Stomach (tissue), 9 donors: Measurements from ENCODE around the gene LRIT2. TPM values are rescaled to one million over a fixed set of nuclear protein-coding genes. Genes with fewer than 3 reads are reported as not detected.

Source experiments
- DNase-seq, 2 donors: peaks; one replicate each; pipeline versions ENCODE4 v3.0.0 to v3.0.0-alpha.2; 2013 to 2019
- H3K27ac ChIP-seq, 5 donors: fragments of 200-600 bp in 4 of 5; sonication (generic) in 4 of 5; one replicate each; pipeline ENCODE4 v1.5.1; 2013 to 2019; ENCODE audit warnings: mild to moderate bottlenecking in 1 of 5, moderate library complexity in 1 of 5
- H3K27me3 ChIP-seq, 3 donors: fragments of 200-600 bp; sonication (generic); one replicate each; pipeline ENCODE4 v1.5.1; 2017 to 2019; ENCODE audit warnings: mixed run types in 1 of 3
- H3K36me3 ChIP-seq, 4 donors: fragments of 200-600 bp; sonication (generic); 1 replicate in 3 of 4; 2 replicates in 1 of 4; pipeline ENCODE4 v1.5.1; 2016 to 2019
- H3K4me1 ChIP-seq, 4 donors: fragments of 200-600 bp; sonication (generic); one replicate each; pipeline ENCODE4 v1.5.1; 2016 to 2019
- H3K4me3 ChIP-seq, 4 donors: fragments of 200-600 bp; sonication (generic) in 3 of 4; one replicate each; pipeline ENCODE4 v1.5.1; 2016 to 2019; ENCODE audit warnings: mild to moderate bottlenecking in 1 of 4
- H3K9me3 ChIP-seq, 4 donors: fragments of 200-600 bp; sonication (generic); one replicate each; pipeline ENCODE4 v1.5.1; 2016 to 2019
- CTCF ChIP-seq, 7 experiments: fragments of 450-650 bp in 4 of 7; fragments of 200-600 bp in 3 of 7; sonication (generic) in 3 of 7; IDR thresholded peaks; one replicate each; pipeline ENCODE4 v1.5.1; 2016 to 2019; ENCODE audit warnings: antibody characterized with exemption in 7 of 7, control low read depth in 2 of 7, mild to moderate bottlenecking in 1 of 7
- EP300 ChIP-seq: sonication (generic); formaldehyde crosslinking; IDR thresholded peaks from one replicate; pipeline ENCODE4 v1.6.1; 2017; ENCODE audit warnings: antibody characterized with exemption
- POLR2A ChIP-seq, 4 donors: fragments of 450-650 bp; IDR thresholded peaks; one replicate each; pipeline ENCODE4 v1.6.1; 2016; ENCODE audit warnings: antibody characterized with exemption in 4 of 4, control low read depth in 2 of 4, mild to moderate bottlenecking in 1 of 4, moderate library complexity in 1 of 4
- POLR2AphosphoS5 ChIP-seq, 3 donors: sonication (generic); formaldehyde crosslinking; IDR thresholded peaks; one replicate each; pipeline ENCODE4 v1.6.1; 2016; ENCODE audit warnings: antibody characterized with exemption in 3 of 3
- WGBS, 5 donors: extraction: QIAGEN DNeasy Blood & Tissue Kit in 3 of 5; methylation state at CpG; one replicate each; pipeline versions ENCODE4 v1.1.5 to v1.1.7; 2013 to 2018; 5-methylcytosine and 5-hydroxymethylcytosine counted together
- intact Hi-C: fragments of 100-400 bp; cut with DNase I; formaldehyde crosslinking; loops from one replicate; pipeline ENCODE4 v1.15.1; 2023; ENCODE audit warnings: low total_unique reads
- polyA plus RNA-seq, 3 donors: library from polyadenylated mRNA; stranded (reverse); fragments of 200-250 nt; gene quantifications; one replicate each; pipeline ENCODE4 v1.2.3, GENCODE V29; 2013
- total RNA-seq, 5 donors: library from RNA; depleted of rRNA; stranded (reverse); fragments of >200 nt; gene quantifications; one replicate each; pipeline versions ENCODE4 v1.1.0 to v1.2.3, GENCODE V29; 2014 to 2016
- donor health status: healthy with polysubstance abuse.
- donor health status: Bipolar disorder and iron deficiency.
- donor health status: healthy.

Gene LRIT2
- total and polyA plus RNA-seq, 8 donors: not detected

GRCh38 chr10:84262190-84262956 is 37.0 kb upstream of the LRIT2 start:
- H3K4me3 ChIP-seq: no peak overlapping the region
- H3K36me3 ChIP-seq: no peaks in the 10 kb centered on the region
- no peak for TF ChIP-seq CTCF (IDR thresholded peaks at IDR 0.05)
- no peak for TF ChIP-seq POLR2AphosphoS5 (IDR thresholded peaks at IDR 0.05)
- no peak for TF ChIP-seq POLR2A (IDR thresholded peaks at IDR 0.05)
- TF ChIP-seq EP300: no peak
- intact Hi-C loops: loop anchor here (5.0 to 10.0 kb wide), 2 partner anchors 92 to 275 kb away; no protein-coding TSS in a partner anchor
- peaks cover 0 to 6% (median 5%) of the 10 kb centered on the region in 4 donors for H3K4me1 ChIP-seq
- WGBS, 5 donors: 68 to 75% (median 73%) methylated on average over 13 of the region's 13 CpGs
- no peaks in the 10 kb centered on the region for H3K9me3 ChIP-seq
- no peak overlapping the region for H3K27ac ChIP-seq
- H3K27me3 ChIP-seq: peaks cover 0 to 47% (median 4%) of the 10 kb centered on the region in 3 donors
- DNase-seq: no peak

GRCh38 chr10:84261236-84261915 is 36.0 kb upstream of the LRIT2 start:
- Histone ChIP-seq H3K27ac (no peak overlapping the region), H3K27me3 (peaks cover 0 to 55% (median 9%) of the 10 kb centered on the region in 3 donors), H3K36me3 (no peaks in the 10 kb centered on the region), H3K9me3 (no peaks in the 10 kb centered on the region), H3K4me3 (no peak overlapping the region), H3K4me1 (peaks cover 0 to 11% (median 7%) of the 10 kb centered on the region in 4 donors)
- 76 to 85% (median 78%) methylated on average over 7 of the region's 7 CpGs for WGBS, 5 donors
- DNase-seq: no peak
- no peak for TF ChIP-seq POLR2AphosphoS5 (IDR thresholded peaks at IDR 0.05)
- TF ChIP-seq EP300: no peak
- TF ChIP-seq CTCF (IDR thresholded peaks at IDR 0.05): no peak
- TF ChIP-seq POLR2A (IDR thresholded peaks at IDR 0.05): no peak
- intact Hi-C loops: loop anchor here (5.0 to 10.0 kb wide), 2 partner anchors 93 to 276 kb away; no protein-coding TSS in a partner anchor

GRCh38 chr10:84258034-84258695 is 32.8 kb upstream of the LRIT2 start:
- Histone ChIP-seq H3K27ac (no peak overlapping the region), H3K36me3 (no peaks in the 10 kb centered on the region), H3K4me1 (peaks cover 0 to 5% (median 2%) of the 10 kb centered on the region in 4 donors), H3K27me3 (peaks cover 0 to 43% (median 9%) of the 10 kb centered on the region in 3 donors), H3K9me3 (no peaks in the 10 kb centered on the region), H3K4me3 (no peak overlapping the region)
- intact Hi-C loops: no loop called here
- TF ChIP-seq POLR2AphosphoS5 (IDR thresholded peaks at IDR 0.05) (no peak), EP300 (no peak), POLR2A (IDR thresholded peaks at IDR 0.05) (no peak), CTCF (IDR thresholded peaks at IDR 0.05) (no peak)
- 77 to 89% (median 82%) methylated on average over 7 of the region's 7 CpGs for WGBS, 5 donors
- no peak for DNase-seq

GRCh38 chr10:84257343-84258020 is 32.1 kb upstream of the LRIT2 start:
- no peak for DNase-seq
- 68 to 78% (median 74%) methylated on average over 15 of the region's 15 CpGs for WGBS, 5 donors
- Histone ChIP-seq H3K27me3 (peaks cover 0 to 43% (median 9%) of the 10 kb centered on the region in 3 donors), H3K27ac (no peak overlapping the region), H3K36me3 (no peaks in the 10 kb centered on the region), H3K9me3 (no peaks in the 10 kb centered on the region), H3K4me3 (no peak overlapping the region), H3K4me1 (peaks cover 0 to 5% (median 2%) of the 10 kb centered on the region in 4 donors)
- intact Hi-C loops: no loop called here
- no peak for TF ChIP-seq EP300
- TF ChIP-seq CTCF (IDR thresholded peaks at IDR 0.05): no peak
- no peak for TF ChIP-seq POLR2AphosphoS5 (IDR thresholded peaks at IDR 0.05)
- no peak for TF ChIP-seq POLR2A (IDR thresholded peaks at IDR 0.05)
